ENCODE results near the gene CDC37. TPM values are rescaled to one million over a fixed set of nuclear protein-coding genes. Genes with fewer than 3 reads are reported as not detected.

The CDC37 gene
- total RNA-seq, 1 donor from 2014 or later = 148 TPM

DNA sequence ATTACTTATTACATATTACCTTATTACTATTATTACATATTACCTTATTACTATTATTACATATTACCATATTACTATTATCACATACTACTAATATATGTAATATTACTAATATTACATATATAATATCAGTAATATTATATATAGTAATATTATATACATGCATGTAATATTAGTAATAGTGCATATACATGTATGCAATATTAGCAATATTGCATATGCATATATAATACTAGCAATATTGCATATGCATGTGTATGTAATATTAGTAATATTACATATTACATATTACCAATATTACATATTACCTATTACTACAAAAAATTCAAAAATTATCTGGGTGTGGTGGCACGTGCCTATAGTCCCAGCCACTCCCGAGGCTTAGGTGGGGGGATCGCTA is 39.4 kb upstream of the CDC37 start:
- Mint-ChIP-seq H3K4me3 (ENCODE audit: unreplicated experiment) (no peak overlapping the region), H3K36me3 (ENCODE audit: unreplicated experiment) (peaks cover 5% of the 10 kb centered on the region), H3K9me3 (ENCODE audit: unreplicated experiment) (no peaks in the 10 kb centered on the region), H3K27ac (ENCODE audit: unreplicated experiment) (no peak overlapping the region), H3K4me1 (ENCODE audit: unreplicated experiment) (no peaks in the 10 kb centered on the region), H3K27me3 (ENCODE audit: unreplicated experiment) (no peaks in the 10 kb centered on the region)
- no peak for DNase-seq (ENCODE audit: extremely low spot score, unreplicated experiment)
- TF ChIP-seq, protein P1, sequence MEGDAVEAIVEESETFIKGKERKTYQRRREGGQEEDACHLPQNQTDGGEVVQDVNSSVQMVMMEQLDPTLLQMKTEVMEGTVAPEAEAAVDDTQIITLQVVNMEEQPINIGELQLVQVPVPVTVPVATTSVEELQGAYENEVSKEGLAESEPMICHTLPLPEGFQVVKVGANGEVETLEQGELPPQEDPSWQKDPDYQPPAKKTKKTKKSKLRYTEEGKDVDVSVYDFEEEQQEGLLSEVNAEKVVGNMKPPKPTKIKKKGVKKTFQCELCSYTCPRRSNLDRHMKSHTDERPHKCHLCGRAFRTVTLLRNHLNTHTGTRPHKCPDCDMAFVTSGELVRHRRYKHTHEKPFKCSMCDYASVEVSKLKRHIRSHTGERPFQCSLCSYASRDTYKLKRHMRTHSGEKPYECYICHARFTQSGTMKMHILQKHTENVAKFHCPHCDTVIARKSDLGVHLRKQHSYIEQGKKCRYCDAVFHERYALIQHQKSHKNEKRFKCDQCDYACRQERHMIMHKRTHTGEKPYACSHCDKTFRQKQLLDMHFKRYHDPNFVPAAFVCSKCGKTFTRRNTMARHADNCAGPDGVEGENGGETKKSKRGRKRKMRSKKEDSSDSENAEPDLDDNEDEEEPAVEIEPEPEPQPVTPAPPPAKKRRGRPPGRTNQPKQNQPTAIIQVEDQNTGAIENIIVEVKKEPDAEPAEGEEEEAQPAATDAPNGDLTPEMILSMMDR (IDR thresholded peaks at IDR 0.05) = no peak

DNA sequence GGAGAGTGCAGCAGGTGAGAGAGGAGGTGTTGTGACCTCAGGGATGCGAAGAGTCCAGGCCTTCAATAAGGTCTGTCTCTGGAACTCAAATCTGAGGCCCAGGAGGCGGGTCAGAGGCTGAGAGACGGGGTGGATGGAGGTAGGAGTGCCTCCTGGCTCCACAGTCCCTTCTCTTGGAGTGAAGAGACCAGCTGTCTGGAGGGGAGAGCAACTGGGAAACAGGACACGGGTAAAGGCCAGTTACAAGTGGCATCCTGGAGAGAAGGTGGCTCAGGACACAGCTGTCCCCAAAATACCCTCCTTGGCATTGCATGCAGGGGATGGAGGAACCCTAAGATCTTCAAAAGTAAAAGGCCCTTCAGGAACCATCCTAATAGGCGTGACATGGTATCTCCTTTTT is 36.2 kb upstream of the CDC37 start:
- no peaks in the 10 kb centered on the region for H3K27me3 Mint-ChIP-seq (ENCODE audit: unreplicated experiment)
- peaks cover 2% of the 10 kb centered on the region for H3K36me3 Mint-ChIP-seq (ENCODE audit: unreplicated experiment)
- no peaks in the 10 kb centered on the region for H3K9me3 Mint-ChIP-seq (ENCODE audit: unreplicated experiment)
- DNase-seq (ENCODE audit: extremely low spot score, unreplicated experiment) = no peak
- H3K4me3 Mint-ChIP-seq (ENCODE audit: unreplicated experiment) = no peak overlapping the region
- TF ChIP-seq, protein P1 (IDR thresholded peaks at IDR 0.05) = no peak
- no peaks in the 10 kb centered on the region for H3K4me1 Mint-ChIP-seq (ENCODE audit: unreplicated experiment)
- no peak overlapping the region for H3K27ac Mint-ChIP-seq (ENCODE audit: unreplicated experiment)

DNA sequence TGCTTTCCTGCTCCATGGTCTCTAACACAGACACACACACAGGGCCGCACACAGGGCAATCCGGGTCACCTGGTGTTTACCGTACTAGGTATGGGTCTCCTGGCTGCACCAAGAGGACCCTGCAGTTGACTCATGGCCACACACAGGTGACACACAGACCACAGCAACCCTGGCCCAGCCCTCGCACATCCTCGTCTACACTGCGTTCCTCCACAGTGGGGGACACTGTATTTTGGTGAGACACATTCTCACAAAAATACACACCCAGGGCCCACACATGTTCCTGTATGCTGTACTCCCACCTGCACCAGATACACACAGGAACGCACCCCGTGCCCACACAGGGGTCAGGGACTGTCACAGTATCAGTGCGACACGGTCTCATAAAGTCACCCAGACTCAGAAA is 29.8 kb upstream of the CDC37 start:
- Mint-ChIP-seq H3K27me3 (ENCODE audit: unreplicated experiment) (no peaks in the 10 kb centered on the region), H3K36me3 (ENCODE audit: unreplicated experiment) (no peaks in the 10 kb centered on the region), H3K9me3 (ENCODE audit: unreplicated experiment) (no peaks in the 10 kb centered on the region)

DNA sequence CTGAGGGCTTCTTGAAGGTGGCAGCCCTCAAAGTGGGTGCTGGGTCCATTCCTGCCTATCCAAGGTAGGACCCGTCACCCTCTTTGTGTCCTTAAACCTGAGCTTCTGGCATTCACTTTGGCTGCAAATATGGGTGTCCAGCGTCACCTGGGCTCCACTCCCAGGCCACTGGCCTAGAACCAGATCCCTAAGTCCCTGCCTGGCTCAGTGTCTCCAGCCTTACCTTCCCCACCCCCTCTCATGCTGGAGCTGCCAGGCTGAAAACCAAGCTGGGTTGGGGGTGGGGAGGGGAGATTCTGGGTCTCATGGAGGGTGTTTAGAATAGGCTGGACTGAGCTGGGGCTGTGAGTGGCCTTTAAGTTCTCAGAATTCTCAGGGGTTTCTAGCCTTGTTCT is 29.4 kb upstream of the CDC37 start:
- TF ChIP-seq, protein P1 (IDR thresholded peaks at IDR 0.05) = no peak
- H3K4me1 Mint-ChIP-seq (ENCODE audit: unreplicated experiment) = peaks cover 13% of the 10 kb centered on the region
- no peaks in the 10 kb centered on the region for H3K9me3 Mint-ChIP-seq (ENCODE audit: unreplicated experiment)
- no peak overlapping the region for H3K27ac Mint-ChIP-seq (ENCODE audit: unreplicated experiment)
- no peak for DNase-seq (ENCODE audit: extremely low spot score, unreplicated experiment)
- H3K36me3 Mint-ChIP-seq (ENCODE audit: unreplicated experiment) = no peaks in the 10 kb centered on the region
- H3K4me3 Mint-ChIP-seq (ENCODE audit: unreplicated experiment) = peak overlapping the region; percentile 52
- H3K27me3 Mint-ChIP-seq (ENCODE audit: unreplicated experiment) = no peaks in the 10 kb centered on the region

More for the DNA sequence above, 29.8 kb upstream of the CDC37 start:
- Mint-ChIP-seq H3K4me1 (ENCODE audit: unreplicated experiment) (peaks cover 13% of the 10 kb centered on the region), H3K27ac (ENCODE audit: unreplicated experiment) (peak overlapping the region; percentile 32), H3K4me3 (ENCODE audit: unreplicated experiment) (peak overlapping the region; percentile 22)
- no peak for DNase-seq (ENCODE audit: extremely low spot score, unreplicated experiment)
- TF ChIP-seq, protein P1 (IDR thresholded peaks at IDR 0.05) = no peak

GRCh38 chr19:10431943-10432735 is 28.8 kb upstream of the CDC37 start:
- Mint-ChIP-seq H3K9me3 (ENCODE audit: unreplicated experiment) (no peaks in the 10 kb centered on the region), H3K36me3 (ENCODE audit: unreplicated experiment) (no peaks in the 10 kb centered on the region), H3K27ac (ENCODE audit: unreplicated experiment) (peak overlapping the region; percentile 54), H3K27me3 (ENCODE audit: unreplicated experiment) (no peaks in the 10 kb centered on the region), H3K4me1 (ENCODE audit: unreplicated experiment) (peaks cover 13% of the 10 kb centered on the region), H3K4me3 (ENCODE audit: unreplicated experiment) (peak overlapping the region; percentile 78)
- TF ChIP-seq, protein P1 (IDR thresholded peaks at IDR 0.05) = no peak
- DNase-seq (ENCODE audit: extremely low spot score, unreplicated experiment) = no peak
